K562 (cell line): Measurements from ENCODE around the gene FOS. TPM values are rescaled to one million over a fixed set of nuclear protein-coding genes. Genes with fewer than 3 reads are reported as not detected.

ENCODE experiments used
- DPF2 ChIP-seq: fragments of 450-650 bp; IDR thresholded peaks from 2 replicates; pipeline ENCODE4 v1.6.1; 2016
- EWSR1 ChIP-seq: fragments of 450-650 bp; IDR thresholded peaks from 2 replicates; pipeline ENCODE4 v1.6.1; 2018; ENCODE audit warnings: borderline replicate concordance, mild to moderate bottlenecking, low read depth, moderate library complexity; ENCODE audit not compliant: partially characterized antibody
- HNRNPUL1 ChIP-seq: fragments of 200-400 bp; formaldehyde crosslinking; IDR thresholded peaks from 2 replicates; pipeline ENCODE4 v1.6.1; 2017; ENCODE audit warnings: low read length
- POLR2A ChIP-seq: fragments of 450-650 bp; conservative IDR thresholded peaks from 2 replicates; pipeline ENCODE4 v1.6.1; 2016
- PURB ChIP-seq: sonication (generic); formaldehyde crosslinking; IDR thresholded peaks from 2 replicates; pipeline ENCODE4 v1.9.0; 2021; ENCODE audit warnings: low read depth, mild to moderate bottlenecking, missing genetic modification reagents
- RBM39 ChIP-seq: fragments of 200-400 bp; formaldehyde crosslinking; optimal IDR thresholded peaks from 2 replicates; pipeline ENCODE3; 2018; ENCODE audit warnings: low read depth, low read length
- RFX1 ChIP-seq: fragments of 450-650 bp; IDR thresholded peaks from 2 replicates; pipeline ENCODE4 v1.6.1; 2016; ENCODE audit warnings: mild to moderate bottlenecking, moderate library complexity
- SAP30 ChIP-seq: fragments of 200-600 bp; sonication (generic); IDR thresholded peaks from 2 replicates; pipeline ENCODE4 v1.6.1; 2012; ENCODE audit warnings: borderline replicate concordance, low read depth, mild to moderate bottlenecking, moderate library complexity, low read length, control low read depth, inconsistent platforms; ENCODE audit not compliant: insufficient read depth, poor library complexity, severe bottlenecking
- YY1 ChIP-seq, 3 experiments: IDR thresholded peaks; 2 replicates each; pipeline ENCODE4 v1.6.1; 2011; ENCODE audit warnings: low read length in 2 of 3, mild to moderate bottlenecking in 2 of 3, moderate library complexity in 2 of 3, borderline replicate concordance in 1 of 3, control low read depth in 1 of 3, low read depth in 1 of 3; ENCODE audit not compliant: insufficient read depth in 3 of 3, insufficient replicate concordance in 2 of 3, control insufficient read depth in 1 of 3, insufficient read length in 1 of 3; ENCODE audit errors: extremely low read depth in 1 of 3
- ZNF175 ChIP-seq: fragments of 200-800 bp; sonication (Bioruptor generic); IDR thresholded peaks from 2 replicates; pipeline ENCODE4 v1.6.1; 2016; ENCODE audit warnings: low read depth, mild to moderate bottlenecking, missing genetic modification characterization, missing compliant biosample characterization
- ZNF217 ChIP-seq: sonication (generic); formaldehyde crosslinking; IDR thresholded peaks from 2 replicates; pipeline ENCODE4 v1.8.0; 2022; ENCODE audit warnings: mild to moderate bottlenecking, missing genetic modification reagents
- ZNF253 ChIP-seq: fragments of 250-450 bp; sonication (Bioruptor Pico); conservative IDR thresholded peaks from 2 replicates; pipeline ENCODE4 v1.6.1; 2021; ENCODE audit warnings: mild to moderate bottlenecking
- ZNF316 ChIP-seq: fragments of 450-650 bp; IDR thresholded peaks from 2 replicates; pipeline ENCODE4 v1.6.1; 2016
- ZNF766 ChIP-seq: fragments of 200-800 bp; sonication (Bioruptor generic); conservative IDR thresholded peaks from 2 replicates; pipeline ENCODE4 v1.6.1; 2016; ENCODE audit warnings: missing genetic modification characterization, missing compliant biosample characterization
- polyA plus RNA-seq, 8 experiments: library from polyadenylated mRNA; depleted of rRNA in 4 of 8; stranded (reverse) in 5 of 8; unstranded in 3 of 8; fragments of >200 nt; fragmentation: Nextera tagmentation in 2 of 8; fragmentation: Illumina TruSeq in 1 of 8; extraction: Ambion mirVana in 2 of 8; extraction: Trizol in 1 of 8; gene quantifications; 2 replicates each; pipeline versions ENCODE4 v1.2.1 to v1.2.3, GENCODE V29; 2011 to 2014; ENCODE audit warnings: inconsistent platforms in 1 of 8, missing spikeins in 1 of 8
- total RNA-seq, 7 experiments: library from RNA; depleted of rRNA in 6 of 7; stranded (reverse); fragments of >200 nt in 6 of 7; fragmentation: Illumina TruSeq in 2 of 7; extraction: Trizol in 2 of 7; gene quantifications; 2 replicates each; pipeline versions ENCODE4 v1.2.1 to v1.2.3, GENCODE V29; 2011 to 2021; ENCODE audit warnings: low replicate concordance in 1 of 7
- TF ChIP-seq, protein P1 (sequence below): fragments of 450-650 bp; IDR thresholded peaks from 2 replicates; pipeline ENCODE4 v1.6.1; 2016; ENCODE audit warnings: mild to moderate bottlenecking
- TF ChIP-seq, protein P2 (sequence below): fragments of 250-450 bp; sonication (Bioruptor Pico); IDR thresholded peaks from 2 replicates; pipeline ENCODE4 v1.4.0; 2020; ENCODE audit warnings: mild to moderate bottlenecking, moderate library complexity
- TF ChIP-seq, protein P3 (sequence below): fragments of 450-650 bp; IDR thresholded peaks from 2 replicates; pipeline ENCODE4 v1.7.1; 2018; ENCODE audit warnings: mild to moderate bottlenecking, low read depth; ENCODE audit not compliant: partially characterized antibody
- TF ChIP-seq, protein P4 (sequence below): fragments of 250-450 bp; sonication (Bioruptor Pico); IDR thresholded peaks from 2 replicates; pipeline ENCODE4 v1.8.0; 2021; ENCODE audit warnings: borderline replicate concordance, mild to moderate bottlenecking, moderate library complexity; ENCODE audit not compliant: poor library complexity, severe bottlenecking

The FOS gene
- total and polyA plus RNA-seq, 9 of the 15 experiments (the other 6 are each of a cell fraction or from before 2014, with no cell fraction given) = 0.54 to 13.8 (median 8.9) TPM

- TF ChIP-seq ZNF217 (CRISPR knock-in tag) (no peak), SAP30 (no peak), HNRNPUL1 (no peak), RBM39 (no peak), ZNF175 (CRISPR knock-in tag) (no peak), ZNF766 (CRISPR knock-in tag) (no peak), YY1 (IDR thresholded peaks at IDR 0.05; ENCODE audit: borderline replicate concordance in 1 of 3, control insufficient read depth in 1 of 3, extremely low read depth in 1 of 3, insufficient read depth in 3 of 3, insufficient read length in 1 of 3, insufficient replicate concordance in 2 of 3, low read depth in 1 of 3, low read length in 2 of 3) (no peak), PURB (CRISPR knock-in tag) (no peak), DPF2 (no peak), RFX1 (peak; percentile 98), POLR2A (peak; percentile 45; the same call in 1 of the 2 replicates), EWSR1 (no peak), ZNF316 (peak; percentile 99), ZNF253 (no peak)
- TF ChIP-seq, protein P1, sequence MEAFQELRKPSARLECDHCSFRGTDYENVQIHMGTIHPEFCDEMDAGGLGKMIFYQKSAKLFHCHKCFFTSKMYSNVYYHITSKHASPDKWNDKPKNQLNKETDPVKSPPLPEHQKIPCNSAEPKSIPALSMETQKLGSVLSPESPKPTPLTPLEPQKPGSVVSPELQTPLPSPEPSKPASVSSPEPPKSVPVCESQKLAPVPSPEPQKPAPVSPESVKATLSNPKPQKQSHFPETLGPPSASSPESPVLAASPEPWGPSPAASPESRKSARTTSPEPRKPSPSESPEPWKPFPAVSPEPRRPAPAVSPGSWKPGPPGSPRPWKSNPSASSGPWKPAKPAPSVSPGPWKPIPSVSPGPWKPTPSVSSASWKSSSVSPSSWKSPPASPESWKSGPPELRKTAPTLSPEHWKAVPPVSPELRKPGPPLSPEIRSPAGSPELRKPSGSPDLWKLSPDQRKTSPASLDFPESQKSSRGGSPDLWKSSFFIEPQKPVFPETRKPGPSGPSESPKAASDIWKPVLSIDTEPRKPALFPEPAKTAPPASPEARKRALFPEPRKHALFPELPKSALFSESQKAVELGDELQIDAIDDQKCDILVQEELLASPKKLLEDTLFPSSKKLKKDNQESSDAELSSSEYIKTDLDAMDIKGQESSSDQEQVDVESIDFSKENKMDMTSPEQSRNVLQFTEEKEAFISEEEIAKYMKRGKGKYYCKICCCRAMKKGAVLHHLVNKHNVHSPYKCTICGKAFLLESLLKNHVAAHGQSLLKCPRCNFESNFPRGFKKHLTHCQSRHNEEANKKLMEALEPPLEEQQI = no peak
- TF ChIP-seq, protein P2, sequence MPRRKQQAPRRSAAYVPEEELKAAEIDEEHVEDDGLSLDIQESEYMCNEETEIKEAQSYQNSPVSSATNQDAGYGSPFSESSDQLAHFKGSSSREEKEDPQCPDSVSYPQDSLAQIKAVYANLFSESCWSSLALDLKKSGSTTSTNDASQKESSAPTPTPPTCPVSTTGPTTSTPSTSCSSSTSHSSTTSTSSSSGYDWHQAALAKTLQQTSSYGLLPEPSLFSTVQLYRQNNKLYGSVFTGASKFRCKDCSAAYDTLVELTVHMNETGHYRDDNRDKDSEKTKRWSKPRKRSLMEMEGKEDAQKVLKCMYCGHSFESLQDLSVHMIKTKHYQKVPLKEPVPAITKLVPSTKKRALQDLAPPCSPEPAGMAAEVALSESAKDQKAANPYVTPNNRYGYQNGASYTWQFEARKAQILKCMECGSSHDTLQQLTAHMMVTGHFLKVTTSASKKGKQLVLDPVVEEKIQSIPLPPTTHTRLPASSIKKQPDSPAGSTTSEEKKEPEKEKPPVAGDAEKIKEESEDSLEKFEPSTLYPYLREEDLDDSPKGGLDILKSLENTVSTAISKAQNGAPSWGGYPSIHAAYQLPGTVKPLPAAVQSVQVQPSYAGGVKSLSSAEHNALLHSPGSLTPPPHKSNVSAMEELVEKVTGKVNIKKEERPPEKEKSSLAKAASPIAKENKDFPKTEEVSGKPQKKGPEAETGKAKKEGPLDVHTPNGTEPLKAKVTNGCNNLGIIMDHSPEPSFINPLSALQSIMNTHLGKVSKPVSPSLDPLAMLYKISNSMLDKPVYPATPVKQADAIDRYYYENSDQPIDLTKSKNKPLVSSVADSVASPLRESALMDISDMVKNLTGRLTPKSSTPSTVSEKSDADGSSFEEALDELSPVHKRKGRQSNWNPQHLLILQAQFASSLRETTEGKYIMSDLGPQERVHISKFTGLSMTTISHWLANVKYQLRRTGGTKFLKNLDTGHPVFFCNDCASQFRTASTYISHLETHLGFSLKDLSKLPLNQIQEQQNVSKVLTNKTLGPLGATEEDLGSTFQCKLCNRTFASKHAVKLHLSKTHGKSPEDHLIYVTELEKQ (CRISPR knock-in tag) = no peak
- TF ChIP-seq, protein P3, sequence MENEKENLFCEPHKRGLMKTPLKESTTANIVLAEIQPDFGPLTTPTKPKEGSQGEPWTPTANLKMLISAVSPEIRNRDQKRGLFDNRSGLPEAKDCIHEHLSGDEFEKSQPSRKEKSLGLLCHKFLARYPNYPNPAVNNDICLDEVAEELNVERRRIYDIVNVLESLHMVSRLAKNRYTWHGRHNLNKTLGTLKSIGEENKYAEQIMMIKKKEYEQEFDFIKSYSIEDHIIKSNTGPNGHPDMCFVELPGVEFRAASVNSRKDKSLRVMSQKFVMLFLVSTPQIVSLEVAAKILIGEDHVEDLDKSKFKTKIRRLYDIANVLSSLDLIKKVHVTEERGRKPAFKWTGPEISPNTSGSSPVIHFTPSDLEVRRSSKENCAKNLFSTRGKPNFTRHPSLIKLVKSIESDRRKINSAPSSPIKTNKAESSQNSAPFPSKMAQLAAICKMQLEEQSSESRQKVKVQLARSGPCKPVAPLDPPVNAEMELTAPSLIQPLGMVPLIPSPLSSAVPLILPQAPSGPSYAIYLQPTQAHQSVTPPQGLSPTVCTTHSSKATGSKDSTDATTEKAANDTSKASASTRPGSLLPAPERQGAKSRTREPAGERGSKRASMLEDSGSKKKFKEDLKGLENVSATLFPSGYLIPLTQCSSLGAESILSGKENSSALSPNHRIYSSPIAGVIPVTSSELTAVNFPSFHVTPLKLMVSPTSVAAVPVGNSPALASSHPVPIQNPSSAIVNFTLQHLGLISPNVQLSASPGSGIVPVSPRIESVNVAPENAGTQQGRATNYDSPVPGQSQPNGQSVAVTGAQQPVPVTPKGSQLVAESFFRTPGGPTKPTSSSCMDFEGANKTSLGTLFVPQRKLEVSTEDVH = no peak
- TF ChIP-seq, protein P4, sequence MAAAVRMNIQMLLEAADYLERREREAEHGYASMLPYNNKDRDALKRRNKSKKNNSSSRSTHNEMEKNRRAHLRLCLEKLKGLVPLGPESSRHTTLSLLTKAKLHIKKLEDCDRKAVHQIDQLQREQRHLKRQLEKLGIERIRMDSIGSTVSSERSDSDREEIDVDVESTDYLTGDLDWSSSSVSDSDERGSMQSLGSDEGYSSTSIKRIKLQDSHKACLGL (CRISPR knock-in tag) = no peak
Measured at GRCh38 chr14:75258803-75259509, 19.7 kb upstream of the FOS start (continued).
